K562 (cell line): ENCODE results near the gene TNK2. TPM values are rescaled to one million over a fixed set of nuclear protein-coding genes. Genes with fewer than 3 reads are reported as not detected.

Source experiments
- CBX3 ChIP-seq, 2 experiments: IDR thresholded peaks; 1 replicate in 1 of 2; 2 replicates in 1 of 2; pipeline ENCODE4 v1.6.1; 2012; ENCODE audit warnings: inconsistent platforms in 2 of 2, low read length in 2 of 2, borderline replicate concordance in 1 of 2, control low read depth in 1 of 2
- ESRRA ChIP-seq: fragments of 450-650 bp; IDR thresholded peaks from 2 replicates; pipeline ENCODE4 v1.6.1; 2014; ENCODE audit warnings: low read depth, mild to moderate bottlenecking, moderate library complexity, borderline replicate concordance
- HDAC6 ChIP-seq: IDR thresholded peaks from 2 replicates; pipeline ENCODE4 v1.6.1; 2012; ENCODE audit warnings: low read depth, mild to moderate bottlenecking, control low read depth, inconsistent platforms, low read length, moderate library complexity
- HEY1 ChIP-seq: fragments of 250-450 bp; sonication (Bioruptor Pico); IDR thresholded peaks from 2 replicates; pipeline ENCODE4 v1.5.0; 2020; ENCODE audit warnings: mild to moderate bottlenecking, moderate library complexity, borderline replicate concordance
- MAZ ChIP-seq, 2 experiments: fragments of 450-650 bp in 1 of 2; sonication (generic) in 1 of 2; formaldehyde crosslinking; IDR thresholded peaks in 1 of 2; conservative IDR thresholded peaks in 1 of 2; 2 replicates each; pipeline versions ENCODE4 v1.4.0 to v1.5.0; 2020; ENCODE audit warnings: mild to moderate bottlenecking in 1 of 2, missing genetic modification reagents in 1 of 2
- NR2C2 ChIP-seq, 2 experiments: fragments of 200-800 bp in 1 of 2; sonication (Bioruptor generic) in 1 of 2; sonication (generic) in 1 of 2; formaldehyde crosslinking in 1 of 2; IDR thresholded peaks; 2 replicates each; pipeline versions ENCODE4 v1.6.1 to v1.8.0; 2016 to 2022; ENCODE audit warnings: mild to moderate bottlenecking in 1 of 2, missing compliant biosample characterization in 1 of 2, missing genetic modification characterization in 1 of 2, missing genetic modification reagents in 1 of 2
- PCBP1 ChIP-seq: fragments of 200-400 bp; formaldehyde crosslinking; IDR thresholded peaks from 2 replicates; pipeline ENCODE4 v1.6.1; 2018; ENCODE audit warnings: mild to moderate bottlenecking, low read depth, low read length; ENCODE audit not compliant: poor library complexity, severe bottlenecking
- PHF21A ChIP-seq: fragments of 450-650 bp; IDR thresholded peaks from 2 replicates; pipeline ENCODE4 v1.6.1; 2017; ENCODE audit warnings: low read depth, borderline replicate concordance
- RAD51 ChIP-seq: fragments of 450-650 bp; IDR thresholded peaks from 2 replicates; pipeline ENCODE4 v1.7.1; 2016; ENCODE audit warnings: low read depth, mild to moderate bottlenecking, borderline replicate concordance
- RBM39 ChIP-seq: fragments of 200-400 bp; formaldehyde crosslinking; optimal IDR thresholded peaks from 2 replicates; pipeline ENCODE3; 2018; ENCODE audit warnings: low read depth, low read length
- SIRT6 ChIP-seq: IDR thresholded peaks from one replicate; pipeline ENCODE4 v1.6.1; 2012; ENCODE audit warnings: low read depth, mild to moderate bottlenecking, control low read depth, inconsistent platforms, low read length, moderate library complexity
- SMARCB1 ChIP-seq: IDR thresholded peaks from 2 replicates; pipeline ENCODE4 v1.6.1; 2011; ENCODE audit warnings: improper control_type of control experiment, low read depth; ENCODE audit not compliant: insufficient read length
- SP1 ChIP-seq: sonication (generic); formaldehyde crosslinking; IDR thresholded peaks from 2 replicates; pipeline ENCODE4 v1.8.1; 2022; ENCODE audit warnings: mild to moderate bottlenecking, missing genetic modification reagents
- SRF ChIP-seq, 2 experiments: fragments of 250-450, 450-650 bp in 1 of 2; sonication (Bioruptor Pico) in 1 of 2; sonication (generic) in 1 of 2; formaldehyde crosslinking; IDR thresholded peaks; 2 replicates each; pipeline versions ENCODE4 v1.5.0 to v1.5.1; 2020 to 2022; ENCODE audit warnings: mild to moderate bottlenecking in 1 of 2, missing genetic modification reagents in 1 of 2
- XRCC5 ChIP-seq: fragments of 200-400 bp; formaldehyde crosslinking; IDR thresholded peaks from 2 replicates; pipeline ENCODE4 v1.6.1; 2017; ENCODE audit warnings: low read depth, mild to moderate bottlenecking, low read length
- ZNF197 ChIP-seq: fragments of 200-800 bp; sonication (Bioruptor generic); IDR thresholded peaks from 2 replicates; pipeline ENCODE4 v1.6.1; 2016; ENCODE audit warnings: low read depth, missing genetic modification characterization, missing compliant biosample characterization
- ZNF253 ChIP-seq: fragments of 250-450 bp; sonication (Bioruptor Pico); conservative IDR thresholded peaks from 2 replicates; pipeline ENCODE4 v1.6.1; 2021; ENCODE audit warnings: mild to moderate bottlenecking
- ZNF778 ChIP-seq: fragments of 450-650 bp; formaldehyde crosslinking; IDR thresholded peaks from 2 replicates; pipeline ENCODE4 v1.4.0; 2020; ENCODE audit warnings: mild to moderate bottlenecking, moderate library complexity
- polyA plus RNA-seq, 8 experiments: library from polyadenylated mRNA; depleted of rRNA in 4 of 8; stranded (reverse) in 5 of 8; unstranded in 3 of 8; fragments of >200 nt; fragmentation: Nextera tagmentation in 2 of 8; fragmentation: Illumina TruSeq in 1 of 8; extraction: Ambion mirVana in 2 of 8; extraction: Trizol in 1 of 8; gene quantifications; 2 replicates each; pipeline versions ENCODE4 v1.2.1 to v1.2.3, GENCODE V29; 2011 to 2014; ENCODE audit warnings: inconsistent platforms in 1 of 8, missing spikeins in 1 of 8
- total RNA-seq, 7 experiments: library from RNA; depleted of rRNA in 6 of 7; stranded (reverse); fragments of >200 nt in 6 of 7; fragmentation: Illumina TruSeq in 2 of 7; extraction: Trizol in 2 of 7; gene quantifications; 2 replicates each; pipeline versions ENCODE4 v1.2.1 to v1.2.3, GENCODE V29; 2011 to 2021; ENCODE audit warnings: low replicate concordance in 1 of 7
- TF ChIP-seq, protein P1 (sequence below): fragments of 250-450 bp; sonication (Bioruptor Pico); IDR thresholded peaks from 2 replicates; pipeline ENCODE4 v1.8.0; 2022; ENCODE audit warnings: inconsistent platforms
- TF ChIP-seq, protein P2 (sequence below): fragments of 450-650 bp; formaldehyde crosslinking; conservative IDR thresholded peaks from 2 replicates; pipeline ENCODE4 v1.4.0; 2022; ENCODE audit warnings: mild to moderate bottlenecking, missing genetic modification characterization
- TF ChIP-seq, protein P3 (sequence below): fragments of 250-450 bp; sonication (Bioruptor Pico); IDR thresholded peaks from 2 replicates; pipeline ENCODE4 v1.8.0; 2022; ENCODE audit warnings: inconsistent platforms, mild to moderate bottlenecking, moderate library complexity, borderline replicate concordance

TNK2 gene
- total and polyA plus RNA-seq, 9 of the 15 experiments (the other 6 are each of a cell fraction or from before 2014, with no cell fraction given), result 0.03 to 33.8 (median 6.5) TPM

DNA sequence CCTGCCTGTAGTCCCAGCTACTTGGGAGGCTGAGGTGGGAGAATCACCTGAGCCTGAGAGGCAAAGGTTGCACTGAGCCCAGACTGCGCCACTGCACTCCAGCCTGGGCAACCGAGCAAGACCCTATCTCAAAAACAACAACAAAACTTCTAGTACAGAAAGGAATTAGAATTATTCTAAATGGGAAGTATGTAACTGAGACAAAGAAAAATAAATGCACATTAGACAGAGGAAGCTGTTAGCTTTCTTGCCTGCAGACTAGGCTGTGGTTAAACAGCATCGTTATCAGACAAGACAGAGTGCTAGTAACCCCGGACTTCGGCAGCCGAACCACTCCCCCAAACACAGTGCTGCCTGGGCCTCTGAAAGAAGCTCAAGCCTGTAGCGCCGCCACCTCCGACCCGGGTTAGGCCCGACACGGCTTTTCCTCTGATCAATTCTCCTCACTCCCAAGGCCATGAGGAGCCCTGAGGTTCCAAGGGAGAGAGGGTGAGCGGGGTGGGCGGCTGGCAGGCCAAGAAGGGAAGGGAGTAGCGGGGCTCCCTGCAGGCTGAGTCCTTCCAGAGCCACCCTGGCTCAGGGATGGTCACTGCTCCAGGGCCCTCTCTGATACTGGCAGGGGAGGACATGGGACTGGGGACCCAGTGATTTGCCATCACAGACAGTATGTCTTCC, 51.8 kb downstream of the TNK2 start (continued):
- no peak for TF ChIP-seq HDAC6
- TF ChIP-seq, protein P1, sequence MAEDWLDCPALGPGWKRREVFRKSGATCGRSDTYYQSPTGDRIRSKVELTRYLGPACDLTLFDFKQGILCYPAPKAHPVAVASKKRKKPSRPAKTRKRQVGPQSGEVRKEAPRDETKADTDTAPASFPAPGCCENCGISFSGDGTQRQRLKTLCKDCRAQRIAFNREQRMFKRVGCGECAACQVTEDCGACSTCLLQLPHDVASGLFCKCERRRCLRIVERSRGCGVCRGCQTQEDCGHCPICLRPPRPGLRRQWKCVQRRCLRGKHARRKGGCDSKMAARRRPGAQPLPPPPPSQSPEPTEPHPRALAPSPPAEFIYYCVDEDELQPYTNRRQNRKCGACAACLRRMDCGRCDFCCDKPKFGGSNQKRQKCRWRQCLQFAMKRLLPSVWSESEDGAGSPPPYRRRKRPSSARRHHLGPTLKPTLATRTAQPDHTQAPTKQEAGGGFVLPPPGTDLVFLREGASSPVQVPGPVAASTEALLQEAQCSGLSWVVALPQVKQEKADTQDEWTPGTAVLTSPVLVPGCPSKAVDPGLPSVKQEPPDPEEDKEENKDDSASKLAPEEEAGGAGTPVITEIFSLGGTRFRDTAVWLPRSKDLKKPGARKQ (CRISPR knock-in tag), result no peak
- TF ChIP-seq SIRT6, result no peak
- TF ChIP-seq ZNF778 (CRISPR knock-in tag), result no peak
- TF ChIP-seq PHF21A, result peak; percentile 15; the same call in 1 of the 2 replicates
- no peak for TF ChIP-seq SMARCB1
- TF ChIP-seq MAZ (CRISPR knock-in tag; conservative IDR thresholded peaks at IDR 0.05 in 1 of 2, IDR thresholded peaks at IDR 0.05 in 1 of 2), result peak in 1 of 2 experiments; percentile 46; a peak in 1 of 4 replicates
- TF ChIP-seq ZNF197 (CRISPR knock-in tag), result no peak
- no peak for TF ChIP-seq PCBP1
- TF ChIP-seq RAD51, result no peak
- TF ChIP-seq RBM39, result no peak
- TF ChIP-seq HEY1, result no peak
- TF ChIP-seq NR2C2 (CRISPR knock-in tag; IDR thresholded peaks at IDR 0.05), result no peak
- peak; percentile 32; the same call in 1 of the 2 replicates for TF ChIP-seq NR2C2 (tag; IDR thresholded peaks at IDR 0.05)
- no peak for TF ChIP-seq CBX3 (IDR thresholded peaks at IDR 0.05; ENCODE audit: borderline replicate concordance in 1 of 2, low read length in 2 of 2)
- peak; percentile 33; the same call in 1 of the 2 replicates for TF ChIP-seq SP1 (CRISPR knock-in tag)
- no peak for TF ChIP-seq ZNF253 (CRISPR knock-in tag)
- TF ChIP-seq ESRRA, result peak; percentile 80; the same call in 1 of the 2 replicates
- TF ChIP-seq, protein P2, sequence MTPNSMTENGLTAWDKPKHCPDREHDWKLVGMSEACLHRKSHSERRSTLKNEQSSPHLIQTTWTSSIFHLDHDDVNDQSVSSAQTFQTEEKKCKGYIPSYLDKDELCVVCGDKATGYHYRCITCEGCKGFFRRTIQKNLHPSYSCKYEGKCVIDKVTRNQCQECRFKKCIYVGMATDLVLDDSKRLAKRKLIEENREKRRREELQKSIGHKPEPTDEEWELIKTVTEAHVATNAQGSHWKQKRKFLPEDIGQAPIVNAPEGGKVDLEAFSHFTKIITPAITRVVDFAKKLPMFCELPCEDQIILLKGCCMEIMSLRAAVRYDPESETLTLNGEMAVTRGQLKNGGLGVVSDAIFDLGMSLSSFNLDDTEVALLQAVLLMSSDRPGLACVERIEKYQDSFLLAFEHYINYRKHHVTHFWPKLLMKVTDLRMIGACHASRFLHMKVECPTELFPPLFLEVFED (CRISPR knock-in tag), result no peak
- no peak for TF ChIP-seq SRF (CRISPR knock-in tag; IDR thresholded peaks at IDR 0.05)
- TF ChIP-seq, protein P3, sequence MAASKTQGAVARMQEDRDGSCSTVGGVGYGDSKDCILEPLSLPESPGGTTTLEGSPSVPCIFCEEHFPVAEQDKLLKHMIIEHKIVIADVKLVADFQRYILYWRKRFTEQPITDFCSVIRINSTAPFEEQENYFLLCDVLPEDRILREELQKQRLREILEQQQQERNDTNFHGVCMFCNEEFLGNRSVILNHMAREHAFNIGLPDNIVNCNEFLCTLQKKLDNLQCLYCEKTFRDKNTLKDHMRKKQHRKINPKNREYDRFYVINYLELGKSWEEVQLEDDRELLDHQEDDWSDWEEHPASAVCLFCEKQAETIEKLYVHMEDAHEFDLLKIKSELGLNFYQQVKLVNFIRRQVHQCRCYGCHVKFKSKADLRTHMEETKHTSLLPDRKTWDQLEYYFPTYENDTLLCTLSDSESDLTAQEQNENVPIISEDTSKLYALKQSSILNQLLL, result no peak
- TF ChIP-seq XRCC5, result no peak
